ENCODE results near the gene DUS1L.

The DUS1L gene

GRCh38 chr17:82101301-82101715 is 35.7 kb upstream of the DUS1L start:
- no peak for DNase-seq (ENCODE audit: low spot score)

- no peak for DNase-seq (ENCODE audit: low spot score)
Measured at GRCh38 chr17:82100502-82101298, 35.1 kb upstream of the DUS1L start.

- DNase-seq (ENCODE audit: low spot score) = no peak
Measured at GRCh38 chr17:82098939-82099763, 33.5 kb upstream of the DUS1L start.

GRCh38 chr17:82098169-82098938 is 32.8 kb upstream of the DUS1L start, which contains the start of gene FASN:
Gene FASN (minus strand): TSS chr17:82098236. CDS start chr17:82096445, 1,791 bp downstream.
- DNase-seq (ENCODE audit: low spot score) = peak; percentile 95

- no peak for DNase-seq (ENCODE audit: low spot score)
Measured at GRCh38 chr17:82097919-82098168, 32.2 kb upstream of the DUS1L start.

- peak; percentile 52 for DNase-seq (ENCODE audit: low spot score)
Measured at GRCh38 chr17:82097184-82097918, 31.7 kb upstream of the DUS1L start.

- DNase-seq (ENCODE audit: low spot score) = no peak
Measured at GRCh38 chr17:82096709-82097183, 31.1 kb upstream of the DUS1L start.

GRCh38 chr17:82095777-82096708 is 30.4 kb upstream of the DUS1L start:
- no peak for DNase-seq (ENCODE audit: low spot score)

- DNase-seq (ENCODE audit: low spot score) = no peak
Measured at GRCh38 chr17:82094931-82095776, 29.6 kb upstream of the DUS1L start.

GRCh38 chr17:82092995-82093751 is 27.6 kb upstream of the DUS1L start:
- DNase-seq (ENCODE audit: low spot score) = no peak

- DNase-seq (ENCODE audit: low spot score) = no peak
Measured at GRCh38 chr17:82092628-82092994, 27.0 kb upstream of the DUS1L start.

GRCh38 chr17:82092094-82092586 is 26.5 kb upstream of the DUS1L start:
- no peak for DNase-seq (ENCODE audit: low spot score)

- no peak for DNase-seq (ENCODE audit: low spot score)
Measured at GRCh38 chr17:82091264-82092066, 25.9 kb upstream of the DUS1L start.

GRCh38 chr17:82090549-82091263 is 25.1 kb upstream of the DUS1L start:
- DNase-seq (ENCODE audit: low spot score) = no peak

GRCh38 chr17:82089723-82090548 is 24.3 kb upstream of the DUS1L start:
- no peak for DNase-seq (ENCODE audit: low spot score)
